Ramos (cell line): ENCODE measurements around the gene IGF2.

Source experiments
- in situ Hi-C: fragments of 300-500 bp; cut with MboI; formaldehyde crosslinking; loops from one replicate; pipeline ENCODE4 v1.14.3; 2022; ENCODE audit warnings: low sequenced_read_pairs; ENCODE audit not compliant: unreplicated experiment

The IGF2 gene

DNA sequence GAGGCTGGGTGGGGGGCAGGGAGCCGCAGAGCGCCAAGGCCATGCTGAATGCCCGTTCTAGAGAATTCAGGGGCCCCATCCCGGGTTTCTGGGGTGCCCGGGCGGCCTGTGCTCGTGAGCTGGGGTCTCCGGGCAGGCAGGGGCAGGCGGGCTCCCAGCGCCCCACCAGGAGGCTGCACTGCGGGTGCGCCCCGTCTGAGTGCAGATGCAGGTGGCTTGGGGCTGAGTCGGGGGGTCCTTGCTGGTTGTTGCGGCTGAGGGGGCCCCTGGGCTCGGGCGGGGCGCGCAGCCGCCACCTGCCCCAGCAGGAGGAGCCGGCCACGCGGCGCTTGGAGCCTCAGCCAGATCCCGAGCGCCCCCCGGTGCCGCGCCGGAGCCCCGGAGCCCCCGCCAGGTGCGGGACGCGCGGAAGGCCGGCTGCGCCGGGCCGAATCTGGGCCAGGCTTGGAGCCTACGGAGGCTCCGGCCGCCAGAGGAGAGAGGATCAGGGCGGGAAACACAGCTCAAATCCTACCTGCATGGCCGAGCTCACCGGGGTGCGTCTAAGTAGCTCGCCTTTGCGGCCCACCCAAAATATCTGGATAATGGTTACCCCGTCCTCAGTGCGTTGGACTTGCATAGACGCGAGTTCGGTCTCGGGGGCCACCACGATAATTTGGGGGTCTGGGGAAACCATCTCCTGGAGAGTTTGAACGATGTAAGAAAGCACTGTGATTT is 590 bp upstream of the IGF2 start:
- in situ Hi-C loops, result no loop called here

GRCh38 chr11:2138431-2139122 is 612 bp downstream of the IGF2 start:
- in situ Hi-C loops, result no loop called here

- in situ Hi-C loops, result no loop called here
Observed at GRCh38 chr11:2138068-2138430, 1.1 kb downstream of the IGF2 start.

DNA sequence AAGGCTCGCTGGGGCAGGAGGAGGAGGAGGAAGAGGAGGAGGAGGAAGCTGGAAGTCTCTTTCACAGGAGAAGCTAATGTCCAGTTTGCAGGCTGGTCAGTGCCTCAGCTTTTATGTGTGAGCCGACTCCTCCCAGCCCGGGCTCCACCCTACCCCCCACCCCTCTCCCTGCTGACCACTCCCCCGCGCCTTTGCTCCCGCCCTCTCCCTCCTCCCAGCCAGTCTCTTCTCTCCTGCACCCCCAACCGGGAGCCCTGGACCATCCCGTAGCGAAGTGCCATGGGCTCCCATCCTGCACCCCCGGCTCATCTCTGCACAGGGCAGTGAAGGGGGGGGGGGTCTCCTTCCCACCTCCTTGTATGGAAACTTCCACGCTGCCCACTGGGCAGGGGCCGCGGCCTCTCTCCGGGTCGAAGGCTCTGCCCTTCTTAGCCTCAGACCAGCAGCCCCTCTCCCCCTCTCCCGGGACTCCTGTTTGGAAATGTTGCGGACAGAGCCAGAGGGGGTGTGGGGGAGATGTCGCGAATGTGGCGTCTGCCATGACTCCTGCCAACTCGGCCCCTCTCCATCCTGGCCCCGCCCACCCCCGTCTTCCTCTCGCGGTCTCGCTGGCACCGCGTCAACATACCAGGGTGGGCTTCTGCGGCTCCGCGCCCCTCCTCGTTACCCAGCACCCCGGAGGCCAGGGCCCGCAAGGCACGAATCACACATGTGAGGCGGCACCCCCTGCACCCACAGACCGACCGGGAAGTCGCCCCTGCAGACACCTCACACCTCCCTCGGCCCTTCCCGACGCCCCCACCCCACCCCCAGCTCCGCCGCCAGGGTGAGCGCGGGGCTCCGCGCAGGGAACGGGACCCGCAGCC is 1.8 kb downstream of the IGF2 start:
- in situ Hi-C loops, result no loop called here

- in situ Hi-C loops, result no loop called here
Observed at GRCh38 chr11:2136952-2137201, 2.3 kb downstream of the IGF2 start.

DNA sequence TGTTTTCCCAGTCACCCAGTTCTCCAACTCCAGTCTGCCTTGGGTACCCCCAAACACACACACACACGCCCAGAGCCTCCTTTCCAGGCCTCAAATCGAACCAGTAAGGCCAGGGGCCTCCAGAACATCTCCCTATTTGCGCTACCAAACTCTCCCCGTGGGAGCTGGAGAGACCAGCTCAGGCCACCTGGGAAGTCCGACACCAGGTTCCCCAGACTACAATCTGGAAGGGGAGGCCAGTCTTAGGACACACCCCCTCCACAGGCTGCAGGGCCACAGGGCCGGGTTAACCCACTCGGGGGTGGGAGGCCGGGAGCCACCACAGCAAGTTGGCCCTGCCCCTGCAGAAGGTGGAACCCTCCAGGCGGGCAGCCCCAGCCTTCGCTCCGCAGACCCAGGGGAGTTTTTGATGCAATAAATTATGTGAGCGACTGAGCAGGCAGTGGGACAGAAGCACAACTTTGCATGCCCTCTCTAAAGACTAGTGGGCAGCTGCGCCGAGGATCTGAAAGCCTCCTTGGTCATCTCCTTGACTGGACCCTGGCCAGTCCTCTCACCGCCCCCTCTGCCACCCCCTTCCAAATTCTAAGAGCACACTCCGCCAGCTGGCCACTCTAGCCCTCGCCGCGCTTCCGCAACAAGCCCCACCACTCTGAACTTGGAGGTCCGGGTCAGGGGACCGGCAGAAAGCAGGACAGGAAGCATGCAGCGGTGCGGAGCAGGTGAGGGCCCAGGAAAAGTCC is 2.8 kb downstream of the IGF2 start:
- in situ Hi-C loops, result no loop called here

GRCh38 chr11:2135648-2136201 is 3.5 kb downstream of the IGF2 start:
- in situ Hi-C loops, result no loop called here

DNA sequence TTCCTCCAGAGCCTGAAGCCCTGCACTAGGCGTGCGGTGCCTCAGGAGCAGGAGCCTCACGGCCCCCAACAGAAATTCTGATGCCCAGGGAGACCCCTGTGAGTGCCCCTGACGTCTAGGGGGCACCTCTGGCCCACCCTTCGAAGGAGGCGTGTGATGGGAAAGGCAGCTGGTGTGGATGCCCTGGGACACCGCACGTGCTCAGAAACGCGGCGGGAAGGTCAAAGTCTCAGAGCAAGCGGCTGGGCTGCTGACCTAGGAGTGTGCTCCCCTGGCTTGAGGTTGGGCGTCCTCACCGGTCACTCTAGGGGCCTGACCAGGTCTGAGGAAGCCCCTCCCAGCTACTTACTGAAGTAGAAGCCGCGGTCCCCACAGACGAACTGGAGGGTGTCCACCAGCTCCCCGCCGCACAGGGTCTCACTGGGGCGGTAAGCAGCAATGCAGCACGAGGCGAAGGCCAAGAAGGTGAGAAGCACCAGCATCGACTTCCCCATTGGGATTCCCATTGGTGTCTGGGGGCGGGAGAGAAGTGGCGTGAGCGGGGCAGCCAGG is 4.1 kb downstream of the IGF2 start:
- in situ Hi-C loops, result no loop called here

GRCh38 chr11:2134022-2135010 is 4.9 kb downstream of the IGF2 start:
- in situ Hi-C loops, result no loop called here

GRCh38 chr11:2133241-2134021 is 5.8 kb downstream of the IGF2 start:
- in situ Hi-C loops, result no loop called here

DNA sequence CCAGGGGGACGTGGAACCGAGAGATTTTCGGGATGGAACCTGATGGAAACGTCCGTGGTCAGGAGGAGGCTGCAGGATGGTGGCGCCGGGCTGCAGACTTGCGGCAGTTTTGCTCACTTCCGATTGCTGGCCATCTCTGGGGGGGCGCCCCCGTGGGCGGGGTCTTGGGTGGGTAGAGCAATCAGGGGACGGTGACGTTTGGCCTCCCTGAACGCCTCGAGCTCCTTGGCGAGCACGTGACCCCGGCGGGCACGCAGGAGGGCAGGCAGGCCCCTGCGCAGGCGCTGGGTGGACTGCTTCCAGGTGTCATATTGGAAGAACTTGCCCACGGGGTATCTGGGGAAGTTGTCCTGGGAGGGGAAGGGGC is 6.3 kb downstream of the IGF2 start:
- in situ Hi-C loops, result no loop called here

GRCh38 chr11:2132246-2132645 is 6.9 kb downstream of the IGF2 start:
- in situ Hi-C loops, result no loop called here

DNA sequence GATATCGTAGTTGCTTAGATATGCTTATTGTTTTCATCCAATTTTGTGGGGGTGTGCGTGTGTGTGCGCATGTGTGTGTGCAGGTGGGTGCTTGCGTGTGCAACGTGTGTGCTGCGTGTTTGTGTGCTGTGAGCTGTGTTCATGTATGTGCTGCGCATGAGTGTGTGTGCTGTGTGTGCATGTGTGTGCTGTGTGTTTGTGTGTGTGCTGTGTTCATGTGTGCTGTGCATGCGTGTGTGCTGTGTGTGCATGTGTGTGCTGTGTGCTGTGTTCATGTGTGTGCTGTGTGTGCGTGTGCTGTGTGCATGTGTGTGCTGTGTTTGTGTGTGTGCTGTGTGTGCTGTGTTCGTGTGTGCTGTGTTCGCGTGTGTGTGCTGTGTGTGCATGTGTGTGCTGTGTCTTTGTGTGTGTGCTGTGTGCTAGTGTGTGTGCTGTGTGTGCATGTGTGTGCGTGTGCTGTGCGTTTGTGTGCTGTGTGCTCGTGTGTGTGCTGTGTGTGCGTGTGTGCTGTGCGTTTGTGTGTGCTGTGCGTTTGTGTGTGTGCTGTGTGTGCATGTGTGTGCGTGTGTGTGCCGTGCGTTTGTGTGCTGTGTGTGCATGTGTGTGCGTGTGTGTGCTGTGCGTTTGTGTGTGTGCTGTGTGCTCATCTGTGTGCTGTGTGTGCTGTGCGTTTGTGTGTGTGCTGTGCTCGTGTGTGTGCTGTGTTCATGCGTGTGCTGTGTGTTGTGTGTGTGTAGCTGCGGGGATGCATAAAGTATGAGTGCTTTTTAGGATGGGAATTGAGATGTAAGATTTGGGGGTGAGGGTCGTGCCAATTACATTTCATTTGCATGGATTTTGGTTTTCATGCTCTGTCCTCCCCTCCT is 7.6 kb downstream of the IGF2 start:
- in situ Hi-C loops, result no loop called here

DNA sequence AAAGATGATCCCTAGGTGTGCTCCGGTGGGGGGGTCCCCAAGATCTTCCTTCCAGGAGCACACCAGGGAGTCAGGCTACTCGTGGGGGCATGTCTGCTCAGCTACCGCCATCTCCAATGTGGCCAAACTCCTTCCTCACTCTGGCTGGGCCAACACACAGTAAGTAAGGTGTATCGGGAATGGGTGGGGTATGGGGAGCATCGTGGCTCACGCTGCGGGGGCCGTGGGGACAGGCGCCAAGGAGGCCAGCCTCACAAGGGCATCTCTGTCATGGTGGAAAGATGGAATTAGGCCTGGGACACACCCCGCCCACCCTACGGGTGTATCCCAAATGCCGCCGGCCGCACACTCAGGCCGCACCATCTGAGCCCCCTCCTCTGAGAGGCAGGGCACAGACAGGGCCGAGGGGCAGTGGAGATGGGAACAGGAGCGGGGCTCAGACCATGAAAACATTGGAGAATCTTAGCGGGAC is 8.3 kb downstream of the IGF2 start:
- in situ Hi-C loops, result no loop called here

- in situ Hi-C loops, result no loop called here
Observed at GRCh38 chr11:2129699-2130366, 9.4 kb downstream of the IGF2 start.

GRCh38 chr11:2129308-2129698 is 9.9 kb downstream of the IGF2 start:
- in situ Hi-C loops, result no loop called here
